K562 (cell line): ENCODE data around the gene APOM. TPM values are rescaled to one million over a fixed set of nuclear protein-coding genes. Genes with fewer than 3 reads are reported as not detected.

Experiments
- BCLAF1 ChIP-seq, 2 experiments: fragments of 450-650 bp in 1 of 2; IDR thresholded peaks; 2 replicates each; pipeline ENCODE4 v1.6.1; 2011 to 2017; ENCODE audit warnings: low read depth in 2 of 2, antibody characterized with exemption in 1 of 2, borderline replicate concordance in 1 of 2, low read length in 1 of 2, mild to moderate bottlenecking in 1 of 2, mixed read lengths in 1 of 2; ENCODE audit not compliant: control insufficient read depth in 1 of 2
- CREBBP ChIP-seq: IDR thresholded peaks from one replicate; pipeline ENCODE4 v1.6.1; 2012; ENCODE audit warnings: low read depth, mild to moderate bottlenecking, control low read depth, inconsistent platforms, low read length
- CXXC5 ChIP-seq: fragments of 250-450 bp; sonication (Bioruptor Pico); IDR thresholded peaks from 2 replicates; pipeline ENCODE4 v1.8.0; 2022; ENCODE audit warnings: inconsistent platforms, mild to moderate bottlenecking, moderate library complexity
- HIVEP1 ChIP-seq: fragments of 250-450 bp; sonication (Bioruptor Pico); IDR thresholded peaks from 2 replicates; pipeline ENCODE4 v1.4.0; 2020; ENCODE audit warnings: mild to moderate bottlenecking
- IRF2 ChIP-seq: sonication (generic); formaldehyde crosslinking; IDR thresholded peaks from 2 replicates; pipeline ENCODE4 v1.8.1; 2022; ENCODE audit warnings: mild to moderate bottlenecking, missing genetic modification reagents
- KLF1 ChIP-seq: fragments of 450-650 bp; IDR thresholded peaks from 2 replicates; pipeline ENCODE4 v1.6.1; 2016; ENCODE audit warnings: missing genetic modification characterization, missing compliant biosample characterization
- MIER1 ChIP-seq: fragments of 450-650 bp; IDR thresholded peaks from 2 replicates; pipeline ENCODE4 v1.6.1; 2016; ENCODE audit warnings: antibody characterized with exemption, mild to moderate bottlenecking, low read depth
- NR2C2 ChIP-seq, 2 experiments: fragments of 200-800 bp in 1 of 2; sonication (Bioruptor generic) in 1 of 2; sonication (generic) in 1 of 2; formaldehyde crosslinking in 1 of 2; IDR thresholded peaks; 2 replicates each; pipeline versions ENCODE4 v1.6.1 to v1.8.0; 2016 to 2022; ENCODE audit warnings: mild to moderate bottlenecking in 1 of 2, missing compliant biosample characterization in 1 of 2, missing genetic modification characterization in 1 of 2, missing genetic modification reagents in 1 of 2
- NRF1 ChIP-seq, 2 experiments: fragments of 450-650 bp; IDR thresholded peaks in 1 of 2; conservative IDR thresholded peaks in 1 of 2; 2 replicates each; pipeline ENCODE4 v1.6.1; 2014; ENCODE audit warnings: mild to moderate bottlenecking in 2 of 2
- SIN3A ChIP-seq, 2 experiments: fragments of 150-350 bp in 1 of 2; IDR thresholded peaks; 2 replicates each; pipeline ENCODE4 v1.6.1; 2011 to 2016; ENCODE audit warnings: borderline replicate concordance in 2 of 2, low read depth in 2 of 2, low read length in 2 of 2, mild to moderate bottlenecking in 2 of 2, moderate library complexity in 2 of 2; ENCODE audit not compliant: control insufficient read depth in 1 of 2
- STAG1 ChIP-seq: sonication (generic); formaldehyde crosslinking; IDR thresholded peaks from 2 replicates; pipeline ENCODE4 v1.5.0; 2020; ENCODE audit warnings: missing genetic modification reagents, borderline replicate concordance
- TCFL5 ChIP-seq: fragments of 250-450 bp; sonication (Bioruptor Pico); conservative IDR thresholded peaks from 2 replicates; pipeline ENCODE4 v1.6.1; 2021; ENCODE audit warnings: mild to moderate bottlenecking, moderate library complexity, matching md5 sums
- ZFX ChIP-seq: sonication (generic); formaldehyde crosslinking; IDR thresholded peaks from 2 replicates; pipeline ENCODE4 v1.8.0; 2022; ENCODE audit warnings: mild to moderate bottlenecking, missing genetic modification reagents, moderate library complexity
- ZNF551 ChIP-seq: fragments of 250-450 bp; sonication (Bioruptor Pico); IDR thresholded peaks from 2 replicates; pipeline ENCODE4 v1.5.0; 2021; ENCODE audit warnings: mild to moderate bottlenecking, moderate library complexity
- polyA plus RNA-seq, 8 experiments: library from polyadenylated mRNA; depleted of rRNA in 4 of 8; stranded (reverse) in 5 of 8; unstranded in 3 of 8; fragments of >200 nt; fragmentation: Nextera tagmentation in 2 of 8; fragmentation: Illumina TruSeq in 1 of 8; extraction: Ambion mirVana in 2 of 8; extraction: Trizol in 1 of 8; gene quantifications; 2 replicates each; pipeline versions ENCODE4 v1.2.1 to v1.2.3, GENCODE V29; 2011 to 2014; ENCODE audit warnings: inconsistent platforms in 1 of 8, missing spikeins in 1 of 8
- total RNA-seq, 7 experiments: library from RNA; depleted of rRNA in 6 of 7; stranded (reverse); fragments of >200 nt in 6 of 7; fragmentation: Illumina TruSeq in 2 of 7; extraction: Trizol in 2 of 7; gene quantifications; 2 replicates each; pipeline versions ENCODE4 v1.2.1 to v1.2.3, GENCODE V29; 2011 to 2021; ENCODE audit warnings: low replicate concordance in 1 of 7
- TF ChIP-seq, protein P1 (sequence below): fragments of 250-450 bp; sonication (Bioruptor Pico); IDR thresholded peaks from 2 replicates; pipeline ENCODE4 v1.8.0; 2022; ENCODE audit warnings: inconsistent platforms, mild to moderate bottlenecking, moderate library complexity, borderline replicate concordance
- TF ChIP-seq, protein P2 (sequence below): fragments of 250-450 bp; sonication (Bioruptor Pico); IDR thresholded peaks from 2 replicates; pipeline ENCODE4 v1.4.0; 2020; ENCODE audit warnings: mild to moderate bottlenecking, moderate library complexity

Gene APOM
- total and polyA plus RNA-seq, 9 of the 15 experiments (the other 6 are each of a cell fraction or from before 2014, with no cell fraction given), result 5.7 to 24.3 (median 10.4) TPM

GRCh38 chr6:31663961-31664789, 8.5 kb downstream of the APOM start (continued):
- no peak for TF ChIP-seq KLF1 (tag)
- TF ChIP-seq TCFL5 (CRISPR knock-in tag), result no peak
- no peak for TF ChIP-seq ZNF551 (CRISPR knock-in tag)
- TF ChIP-seq BCLAF1 (IDR thresholded peaks at IDR 0.05; ENCODE audit: borderline replicate concordance in 1 of 2, control insufficient read depth in 1 of 2, low read depth in 2 of 2, low read length in 1 of 2), result peak in 1 of 2 experiments; percentile 62; a peak in 1 of 4 replicates
- TF ChIP-seq, protein P1, sequence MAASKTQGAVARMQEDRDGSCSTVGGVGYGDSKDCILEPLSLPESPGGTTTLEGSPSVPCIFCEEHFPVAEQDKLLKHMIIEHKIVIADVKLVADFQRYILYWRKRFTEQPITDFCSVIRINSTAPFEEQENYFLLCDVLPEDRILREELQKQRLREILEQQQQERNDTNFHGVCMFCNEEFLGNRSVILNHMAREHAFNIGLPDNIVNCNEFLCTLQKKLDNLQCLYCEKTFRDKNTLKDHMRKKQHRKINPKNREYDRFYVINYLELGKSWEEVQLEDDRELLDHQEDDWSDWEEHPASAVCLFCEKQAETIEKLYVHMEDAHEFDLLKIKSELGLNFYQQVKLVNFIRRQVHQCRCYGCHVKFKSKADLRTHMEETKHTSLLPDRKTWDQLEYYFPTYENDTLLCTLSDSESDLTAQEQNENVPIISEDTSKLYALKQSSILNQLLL (CRISPR knock-in tag), result no peak
- TF ChIP-seq ZFX (CRISPR knock-in tag), result no peak
- TF ChIP-seq CREBBP, result no peak
- TF ChIP-seq HIVEP1 (CRISPR knock-in tag), result no peak; the same call in 1 of the 2 replicates
- TF ChIP-seq SIN3A (IDR thresholded peaks at IDR 0.05; ENCODE audit: borderline replicate concordance in 2 of 2, control insufficient read depth in 1 of 2, low read depth in 2 of 2, low read length in 2 of 2), result peak in 1 of 2 experiments; percentile 46; a peak in 2 of 4 replicates
- TF ChIP-seq NR2C2 (CRISPR knock-in tag; IDR thresholded peaks at IDR 0.05), result 0 out of 2 replicates have a peak, but pooled peaks have one; percentile 38
- TF ChIP-seq NR2C2 (tag; IDR thresholded peaks at IDR 0.05), result no peak
- TF ChIP-seq MIER1, result peak; percentile 59; the same call in 1 of the 2 replicates
- TF ChIP-seq STAG1 (CRISPR knock-in tag), result no peak
- TF ChIP-seq IRF2 (CRISPR knock-in tag), result no peak
- TF ChIP-seq, protein P2, sequence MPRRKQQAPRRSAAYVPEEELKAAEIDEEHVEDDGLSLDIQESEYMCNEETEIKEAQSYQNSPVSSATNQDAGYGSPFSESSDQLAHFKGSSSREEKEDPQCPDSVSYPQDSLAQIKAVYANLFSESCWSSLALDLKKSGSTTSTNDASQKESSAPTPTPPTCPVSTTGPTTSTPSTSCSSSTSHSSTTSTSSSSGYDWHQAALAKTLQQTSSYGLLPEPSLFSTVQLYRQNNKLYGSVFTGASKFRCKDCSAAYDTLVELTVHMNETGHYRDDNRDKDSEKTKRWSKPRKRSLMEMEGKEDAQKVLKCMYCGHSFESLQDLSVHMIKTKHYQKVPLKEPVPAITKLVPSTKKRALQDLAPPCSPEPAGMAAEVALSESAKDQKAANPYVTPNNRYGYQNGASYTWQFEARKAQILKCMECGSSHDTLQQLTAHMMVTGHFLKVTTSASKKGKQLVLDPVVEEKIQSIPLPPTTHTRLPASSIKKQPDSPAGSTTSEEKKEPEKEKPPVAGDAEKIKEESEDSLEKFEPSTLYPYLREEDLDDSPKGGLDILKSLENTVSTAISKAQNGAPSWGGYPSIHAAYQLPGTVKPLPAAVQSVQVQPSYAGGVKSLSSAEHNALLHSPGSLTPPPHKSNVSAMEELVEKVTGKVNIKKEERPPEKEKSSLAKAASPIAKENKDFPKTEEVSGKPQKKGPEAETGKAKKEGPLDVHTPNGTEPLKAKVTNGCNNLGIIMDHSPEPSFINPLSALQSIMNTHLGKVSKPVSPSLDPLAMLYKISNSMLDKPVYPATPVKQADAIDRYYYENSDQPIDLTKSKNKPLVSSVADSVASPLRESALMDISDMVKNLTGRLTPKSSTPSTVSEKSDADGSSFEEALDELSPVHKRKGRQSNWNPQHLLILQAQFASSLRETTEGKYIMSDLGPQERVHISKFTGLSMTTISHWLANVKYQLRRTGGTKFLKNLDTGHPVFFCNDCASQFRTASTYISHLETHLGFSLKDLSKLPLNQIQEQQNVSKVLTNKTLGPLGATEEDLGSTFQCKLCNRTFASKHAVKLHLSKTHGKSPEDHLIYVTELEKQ (CRISPR knock-in tag), result 0 out of 2 replicates have a peak, but pooled peaks have one; percentile 34
- TF ChIP-seq NRF1 (conservative IDR thresholded peaks at IDR 0.05 in 1 of 2, IDR thresholded peaks at IDR 0.05 in 1 of 2), result no peak; a peak in 1 of 4 replicates
- TF ChIP-seq CXXC5 (CRISPR knock-in tag), result peak; percentile 23
